ENCODE data around the gene LRRK1.

The LRRK1 gene

GRCh38 chr15:100940767-100941379 is 21.7 kb downstream of the LRRK1 start:
- DNase-seq, result no peak

GRCh38 chr15:100941536-100941935 is 22.4 kb downstream of the LRRK1 start:
- DNase-seq, result no peak

- DNase-seq, result no peak
Measured at GRCh38 chr15:100942656-100943425, 23.7 kb downstream of the LRRK1 start.

- DNase-seq, result no peak
Measured at GRCh38 chr15:100944244-100944895, 25.2 kb downstream of the LRRK1 start.

GRCh38 chr15:100944986-100945385 is 25.8 kb downstream of the LRRK1 start:
- no peak for DNase-seq

- DNase-seq, result no peak
Measured at GRCh38 chr15:100947760-100948429, 28.7 kb downstream of the LRRK1 start.

GRCh38 chr15:100948430-100948762 is 29.2 kb downstream of the LRRK1 start:
- no peak for DNase-seq

GRCh38 chr15:100949691-100950090 is 30.5 kb downstream of the LRRK1 start:
- DNase-seq, result no peak

GRCh38 chr15:100951965-100952364 is 32.8 kb downstream of the LRRK1 start:
- DNase-seq, result no peak

GRCh38 chr15:100952566-100952965 is 33.4 kb downstream of the LRRK1 start:
- no peak for DNase-seq

GRCh38 chr15:100958326-100959065 is 39.3 kb downstream of the LRRK1 start:
- DNase-seq, result no peak

- DNase-seq, result no peak
Measured at GRCh38 chr15:100959066-100960050, 40.2 kb downstream of the LRRK1 start.

GRCh38 chr15:100966997-100967396 is 47.8 kb downstream of the LRRK1 start:
- no peak for DNase-seq

- no peak for DNase-seq
Measured at GRCh38 chr15:100968050-100968966, 49.2 kb downstream of the LRRK1 start.

GRCh38 chr15:100972975-100973350 is 53.8 kb downstream of the LRRK1 start:
- no peak for DNase-seq

- DNase-seq, result peak; percentile 3
Measured at GRCh38 chr15:100973351-100974111, 54.4 kb downstream of the LRRK1 start.

- DNase-seq, result no peak
Measured at GRCh38 chr15:100975043-100975442, 55.9 kb downstream of the LRRK1 start.

- DNase-seq, result no peak
Measured at GRCh38 chr15:100980410-100981046, 61.4 kb downstream of the LRRK1 start.

- DNase-seq, result no peak
Measured at GRCh38 chr15:100981086-100981485, 61.9 kb downstream of the LRRK1 start.
